HEK293 (cell line): ENCODE results near the gene PDXK.

Source experiments
- HOXC10 ChIP-seq: sonication (generic); formaldehyde crosslinking; IDR thresholded peaks from 2 replicates; pipeline ENCODE4 v1.8.1; 2023; ENCODE audit warnings: mild to moderate bottlenecking, missing genetic modification reagents
- IKZF3 ChIP-seq: fragments of 450-650 bp; IDR thresholded peaks from 2 replicates; pipeline ENCODE4 v1.5.0; 2018; ENCODE audit warnings: missing biosample characterization, mild to moderate bottlenecking, missing genetic modification characterization, moderate library complexity
- KLF1 ChIP-seq: fragments of 450-650 bp; formaldehyde crosslinking; IDR thresholded peaks from 2 replicates; pipeline ENCODE4 v1.5.1; 2016; ENCODE audit warnings: missing biosample characterization, missing genetic modification characterization
- REPIN1 ChIP-seq: fragments of 450-650 bp; formaldehyde crosslinking; IDR thresholded peaks from 2 replicates; pipeline ENCODE4 v1.5.1; 2017; ENCODE audit warnings: missing biosample characterization, missing genetic modification characterization, low read depth
- ZBTB48 ChIP-seq: fragments of 450-650 bp; formaldehyde crosslinking; IDR thresholded peaks from 2 replicates; pipeline ENCODE4 v1.5.1; 2016; ENCODE audit warnings: missing biosample characterization, missing genetic modification characterization
- ZBTB7A ChIP-seq: fragments of 450-650 bp; formaldehyde crosslinking; IDR thresholded peaks from 2 replicates; pipeline ENCODE4 v1.5.1; 2016; ENCODE audit warnings: low read depth, missing biosample characterization, missing genetic modification characterization
- ZBTB8A ChIP-seq: fragments of 450-650 bp; formaldehyde crosslinking; IDR thresholded peaks from 2 replicates; pipeline ENCODE4 v1.5.1; 2016; ENCODE audit warnings: missing biosample characterization, missing genetic modification characterization
- ZEB2 ChIP-seq: fragments of 450-650 bp; formaldehyde crosslinking; IDR thresholded peaks from 2 replicates; pipeline ENCODE4 v1.5.1; 2016; ENCODE audit warnings: missing biosample characterization, missing genetic modification characterization
- ZFHX2 ChIP-seq: fragments of 450-650 bp; formaldehyde crosslinking; conservative IDR thresholded peaks from 2 replicates; pipeline ENCODE4 v1.5.1; 2016; ENCODE audit warnings: missing biosample characterization, missing genetic modification characterization
- ZIC2 ChIP-seq: fragments of 450-650 bp; formaldehyde crosslinking; IDR thresholded peaks from 2 replicates; pipeline ENCODE4 v1.5.1; 2016; ENCODE audit warnings: missing biosample characterization, missing genetic modification characterization
- ZNF174 ChIP-seq: fragments of 450-650 bp; formaldehyde crosslinking; IDR thresholded peaks from 2 replicates; pipeline ENCODE4 v1.5.0; 2017; ENCODE audit warnings: missing biosample characterization, mild to moderate bottlenecking, missing genetic modification characterization
- ZNF2 ChIP-seq: fragments of 450-650 bp; formaldehyde crosslinking; IDR thresholded peaks from 2 replicates; pipeline ENCODE4 v1.5.1; 2016; ENCODE audit warnings: missing biosample characterization, missing genetic modification characterization
- ZNF24 ChIP-seq: fragments of 450-650 bp; formaldehyde crosslinking; IDR thresholded peaks from 2 replicates; pipeline ENCODE4 v1.5.1; 2016; ENCODE audit warnings: missing biosample characterization, missing genetic modification characterization
- ZNF248 ChIP-seq: fragments of 450-650 bp; formaldehyde crosslinking; IDR thresholded peaks from 2 replicates; pipeline ENCODE4 v1.5.1; 2017; ENCODE audit warnings: missing biosample characterization, missing genetic modification characterization
- ZNF561 ChIP-seq: fragments of 450-650 bp; IDR thresholded peaks from 2 replicates; pipeline ENCODE4 v1.5.1; 2018; ENCODE audit warnings: missing biosample characterization, missing genetic modification characterization, borderline replicate concordance
- ZNF629 ChIP-seq: fragments of 450-650 bp; formaldehyde crosslinking; IDR thresholded peaks from 2 replicates; pipeline ENCODE4 v1.5.1; 2017; ENCODE audit warnings: missing biosample characterization, missing genetic modification characterization
- ZNF670 ChIP-seq: fragments of 450-650 bp; formaldehyde crosslinking; IDR thresholded peaks from 2 replicates; pipeline ENCODE4 v1.5.1; 2016; ENCODE audit warnings: missing biosample characterization, missing genetic modification characterization, low read depth
- TF ChIP-seq, protein P1 (sequence below): fragments of 450-650 bp; formaldehyde crosslinking; IDR thresholded peaks from 2 replicates; pipeline ENCODE4 v1.5.1; 2016; ENCODE audit warnings: missing biosample characterization, missing genetic modification characterization
- TF ChIP-seq, protein P2 (sequence below): fragments of 450-650 bp; formaldehyde crosslinking; IDR thresholded peaks from 2 replicates; pipeline ENCODE4 v1.5.1; 2017; ENCODE audit warnings: missing biosample characterization, missing genetic modification characterization
- TF ChIP-seq, protein P3 (sequence below): sonication (generic); formaldehyde crosslinking; IDR thresholded peaks from 2 replicates; pipeline ENCODE4 v1.8.1; 2022; ENCODE audit warnings: mild to moderate bottlenecking, moderate library complexity, missing genetic modification reagents
- TF ChIP-seq, protein P4 (sequence below): fragments of 450-650 bp; formaldehyde crosslinking; IDR thresholded peaks from 2 replicates; pipeline ENCODE4 v1.5.1; 2016; ENCODE audit warnings: missing biosample characterization, missing genetic modification characterization
- TF ChIP-seq, protein P5 (sequence below): fragments of 450-650 bp; formaldehyde crosslinking; conservative IDR thresholded peaks from 2 replicates; pipeline ENCODE4 v1.5.1; 2016; ENCODE audit warnings: low read depth, missing biosample characterization, missing genetic modification characterization
- TF ChIP-seq, protein P6 (sequence below): fragments of 450-650 bp; formaldehyde crosslinking; IDR thresholded peaks from 2 replicates; pipeline ENCODE4 v1.5.1; 2016; ENCODE audit warnings: missing biosample characterization, missing genetic modification characterization, low read depth
- TF ChIP-seq, protein P7 (sequence below): fragments of 450-650 bp; formaldehyde crosslinking; IDR thresholded peaks from 2 replicates; pipeline ENCODE4 v1.5.1; 2016; ENCODE audit warnings: missing biosample characterization, missing genetic modification characterization

PDXK gene

DNA sequence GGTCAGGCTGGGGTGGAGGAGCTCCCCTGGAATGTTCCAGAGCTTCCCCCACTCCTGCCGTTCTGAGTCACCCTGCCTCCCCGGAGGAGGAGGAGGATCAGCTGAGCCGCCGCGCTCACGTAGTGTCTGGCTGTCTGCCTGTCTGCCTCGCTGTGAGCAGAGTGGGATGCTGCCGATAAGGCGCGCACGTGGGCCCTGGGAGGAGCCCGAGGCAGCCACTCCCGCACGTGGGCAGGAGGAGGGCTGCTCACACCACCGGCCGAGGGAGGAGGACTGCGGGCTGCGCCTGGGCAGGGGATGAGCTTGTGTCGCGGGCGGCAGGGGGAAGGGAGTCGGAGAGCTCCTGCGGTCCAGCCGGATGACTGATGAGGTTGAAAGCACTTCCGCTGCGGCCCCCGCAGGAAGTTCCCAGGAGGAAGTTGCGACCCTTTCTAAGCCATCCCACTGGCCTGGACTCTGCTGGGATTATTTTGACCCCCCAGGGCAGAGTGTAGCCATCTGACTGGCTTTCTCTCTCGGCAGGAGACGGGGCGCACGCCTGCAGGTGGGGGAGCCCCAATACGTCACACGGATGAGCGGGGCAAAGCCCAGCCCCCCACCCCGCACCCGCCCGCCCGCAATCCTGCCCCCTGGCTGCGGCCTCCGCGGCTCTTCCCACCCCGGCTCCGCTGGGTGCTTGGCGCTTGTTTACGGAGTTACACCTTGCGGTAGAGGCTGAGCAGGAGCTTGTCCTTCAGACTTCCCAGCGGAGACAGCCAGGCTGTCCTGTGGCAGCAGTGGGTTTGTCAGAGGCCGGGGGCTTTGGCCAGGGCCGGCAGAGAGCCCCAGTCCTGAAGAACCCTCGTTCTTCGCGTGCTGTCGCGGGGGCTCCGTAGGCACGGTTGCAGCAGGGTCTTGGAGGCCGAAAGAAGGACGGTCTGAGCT, 9.8 kb downstream of the PDXK start (continued):
- TF ChIP-seq, protein P1, sequence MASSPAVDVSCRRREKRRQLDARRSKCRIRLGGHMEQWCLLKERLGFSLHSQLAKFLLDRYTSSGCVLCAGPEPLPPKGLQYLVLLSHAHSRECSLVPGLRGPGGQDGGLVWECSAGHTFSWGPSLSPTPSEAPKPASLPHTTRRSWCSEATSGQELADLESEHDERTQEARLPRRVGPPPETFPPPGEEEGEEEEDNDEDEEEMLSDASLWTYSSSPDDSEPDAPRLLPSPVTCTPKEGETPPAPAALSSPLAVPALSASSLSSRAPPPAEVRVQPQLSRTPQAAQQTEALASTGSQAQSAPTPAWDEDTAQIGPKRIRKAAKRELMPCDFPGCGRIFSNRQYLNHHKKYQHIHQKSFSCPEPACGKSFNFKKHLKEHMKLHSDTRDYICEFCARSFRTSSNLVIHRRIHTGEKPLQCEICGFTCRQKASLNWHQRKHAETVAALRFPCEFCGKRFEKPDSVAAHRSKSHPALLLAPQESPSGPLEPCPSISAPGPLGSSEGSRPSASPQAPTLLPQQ (tag by site-specific recombination): peak; percentile 97
- TF ChIP-seq ZNF2 (peak; percentile 98), ZNF24 (peak; percentile 95), ZNF174 (tag by site-specific recombination) (no peak), IKZF3 (peak; percentile 60), ZFHX2 (tag by site-specific recombination) (peak; percentile 100), ZBTB7A (tag by site-specific recombination) (0 out of 2 replicates have a peak, but pooled peaks have one; percentile 30), ZNF629 (tag by site-specific recombination) (peak; percentile 92), ZBTB48 (peak; percentile 77), REPIN1 (tag by site-specific recombination) (peak; percentile 96), HOXC10 (no peak), ZBTB8A (tag by site-specific recombination) (peak; percentile 93), ZNF248 (tag by site-specific recombination) (no peak), ZNF670 (tag by site-specific recombination) (no peak), ZIC2 (tag by site-specific recombination) (peak; percentile 98), ZNF561 (tag by site-specific recombination) (peak; percentile 99), ZEB2 (tag by site-specific recombination) (peak; percentile 95), KLF1 (tag by site-specific recombination) (peak; percentile 94)
- TF ChIP-seq, protein P2, sequence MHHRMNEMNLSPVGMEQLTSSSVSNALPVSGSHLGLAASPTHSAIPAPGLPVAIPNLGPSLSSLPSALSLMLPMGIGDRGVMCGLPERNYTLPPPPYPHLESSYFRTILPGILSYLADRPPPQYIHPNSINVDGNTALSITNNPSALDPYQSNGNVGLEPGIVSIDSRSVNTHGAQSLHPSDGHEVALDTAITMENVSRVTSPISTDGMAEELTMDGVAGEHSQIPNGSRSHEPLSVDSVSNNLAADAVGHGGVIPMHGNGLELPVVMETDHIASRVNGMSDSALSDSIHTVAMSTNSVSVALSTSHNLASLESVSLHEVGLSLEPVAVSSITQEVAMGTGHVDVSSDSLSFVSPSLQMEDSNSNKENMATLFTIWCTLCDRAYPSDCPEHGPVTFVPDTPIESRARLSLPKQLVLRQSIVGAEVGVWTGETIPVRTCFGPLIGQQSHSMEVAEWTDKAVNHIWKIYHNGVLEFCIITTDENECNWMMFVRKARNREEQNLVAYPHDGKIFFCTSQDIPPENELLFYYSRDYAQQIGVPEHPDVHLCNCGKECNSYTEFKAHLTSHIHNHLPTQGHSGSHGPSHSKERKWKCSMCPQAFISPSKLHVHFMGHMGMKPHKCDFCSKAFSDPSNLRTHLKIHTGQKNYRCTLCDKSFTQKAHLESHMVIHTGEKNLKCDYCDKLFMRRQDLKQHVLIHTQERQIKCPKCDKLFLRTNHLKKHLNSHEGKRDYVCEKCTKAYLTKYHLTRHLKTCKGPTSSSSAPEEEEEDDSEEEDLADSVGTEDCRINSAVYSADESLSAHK (tag by site-specific recombination): peak; percentile 47
- TF ChIP-seq, protein P3, sequence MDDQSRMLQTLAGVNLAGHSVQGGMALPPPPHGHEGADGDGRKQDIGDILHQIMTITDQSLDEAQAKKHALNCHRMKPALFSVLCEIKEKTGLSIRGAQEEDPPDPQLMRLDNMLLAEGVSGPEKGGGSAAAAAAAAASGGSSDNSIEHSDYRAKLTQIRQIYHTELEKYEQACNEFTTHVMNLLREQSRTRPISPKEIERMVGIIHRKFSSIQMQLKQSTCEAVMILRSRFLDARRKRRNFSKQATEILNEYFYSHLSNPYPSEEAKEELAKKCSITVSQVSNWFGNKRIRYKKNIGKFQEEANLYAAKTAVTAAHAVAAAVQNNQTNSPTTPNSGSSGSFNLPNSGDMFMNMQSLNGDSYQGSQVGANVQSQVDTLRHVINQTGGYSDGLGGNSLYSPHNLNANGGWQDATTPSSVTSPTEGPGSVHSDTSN (CRISPR knock-in tag): peak; percentile 87; the same call in 1 of the 2 replicates
- TF ChIP-seq, protein P4, sequence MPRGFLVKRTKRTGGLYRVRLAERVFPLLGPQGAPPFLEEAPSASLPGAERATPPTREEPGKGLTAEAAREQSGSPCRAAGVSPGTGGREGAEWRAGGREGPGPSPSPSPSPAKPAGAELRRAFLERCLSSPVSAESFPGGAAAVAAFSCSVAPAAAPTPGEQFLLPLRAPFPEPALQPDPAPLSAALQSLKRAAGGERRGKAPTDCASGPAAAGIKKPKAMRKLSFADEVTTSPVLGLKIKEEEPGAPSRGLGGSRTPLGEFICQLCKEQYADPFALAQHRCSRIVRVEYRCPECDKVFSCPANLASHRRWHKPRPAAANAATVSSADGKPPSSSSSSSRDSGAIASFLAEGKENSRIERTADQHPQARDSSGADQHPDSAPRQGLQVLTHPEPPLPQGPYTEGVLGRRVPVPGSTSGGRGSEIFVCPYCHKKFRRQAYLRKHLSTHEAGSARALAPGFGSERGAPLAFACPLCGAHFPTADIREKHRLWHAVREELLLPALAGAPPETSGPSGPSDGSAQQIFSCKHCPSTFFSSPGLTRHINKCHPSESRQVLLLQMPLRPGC: peak; percentile 91
- TF ChIP-seq, protein P5, sequence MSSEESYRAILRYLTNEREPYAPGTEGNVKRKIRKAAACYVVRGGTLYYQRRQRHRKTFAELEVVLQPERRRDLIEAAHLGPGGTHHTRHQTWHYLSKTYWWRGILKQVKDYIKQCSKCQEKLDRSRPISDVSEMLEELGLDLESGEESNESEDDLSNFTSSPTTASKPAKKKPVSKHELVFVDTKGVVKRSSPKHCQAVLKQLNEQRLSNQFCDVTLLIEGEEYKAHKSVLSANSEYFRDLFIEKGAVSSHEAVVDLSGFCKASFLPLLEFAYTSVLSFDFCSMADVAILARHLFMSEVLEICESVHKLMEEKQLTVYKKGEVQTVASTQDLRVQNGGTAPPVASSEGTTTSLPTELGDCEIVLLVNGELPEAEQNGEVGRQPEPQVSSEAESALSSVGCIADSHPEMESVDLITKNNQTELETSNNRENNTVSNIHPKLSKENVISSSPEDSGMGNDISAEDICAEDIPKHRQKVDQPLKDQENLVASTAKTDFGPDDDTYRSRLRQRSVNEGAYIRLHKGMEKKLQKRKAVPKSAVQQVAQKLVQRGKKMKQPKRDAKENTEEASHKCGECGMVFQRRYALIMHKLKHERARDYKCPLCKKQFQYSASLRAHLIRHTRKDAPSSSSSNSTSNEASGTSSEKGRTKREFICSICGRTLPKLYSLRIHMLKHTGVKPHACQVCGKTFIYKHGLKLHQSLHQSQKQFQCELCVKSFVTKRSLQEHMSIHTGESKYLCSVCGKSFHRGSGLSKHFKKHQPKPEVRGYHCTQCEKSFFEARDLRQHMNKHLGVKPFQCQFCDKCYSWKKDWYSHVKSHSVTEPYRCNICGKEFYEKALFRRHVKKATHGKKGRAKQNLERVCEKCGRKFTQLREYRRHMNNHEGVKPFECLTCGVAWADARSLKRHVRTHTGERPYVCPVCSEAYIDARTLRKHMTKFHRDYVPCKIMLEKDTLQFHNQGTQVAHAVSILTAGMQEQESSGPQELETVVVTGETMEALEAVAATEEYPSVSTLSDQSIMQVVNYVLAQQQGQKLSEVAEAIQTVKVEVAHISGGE: peak; percentile 99
- TF ChIP-seq, protein P6, sequence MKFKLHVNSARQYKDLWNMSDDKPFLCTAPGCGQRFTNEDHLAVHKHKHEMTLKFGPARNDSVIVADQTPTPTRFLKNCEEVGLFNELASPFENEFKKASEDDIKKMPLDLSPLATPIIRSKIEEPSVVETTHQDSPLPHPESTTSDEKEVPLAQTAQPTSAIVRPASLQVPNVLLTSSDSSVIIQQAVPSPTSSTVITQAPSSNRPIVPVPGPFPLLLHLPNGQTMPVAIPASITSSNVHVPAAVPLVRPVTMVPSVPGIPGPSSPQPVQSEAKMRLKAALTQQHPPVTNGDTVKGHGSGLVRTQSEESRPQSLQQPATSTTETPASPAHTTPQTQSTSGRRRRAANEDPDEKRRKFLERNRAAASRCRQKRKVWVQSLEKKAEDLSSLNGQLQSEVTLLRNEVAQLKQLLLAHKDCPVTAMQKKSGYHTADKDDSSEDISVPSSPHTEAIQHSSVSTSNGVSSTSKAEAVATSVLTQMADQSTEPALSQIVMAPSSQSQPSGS (tag by site-specific recombination): no peak
- TF ChIP-seq, protein P7, sequence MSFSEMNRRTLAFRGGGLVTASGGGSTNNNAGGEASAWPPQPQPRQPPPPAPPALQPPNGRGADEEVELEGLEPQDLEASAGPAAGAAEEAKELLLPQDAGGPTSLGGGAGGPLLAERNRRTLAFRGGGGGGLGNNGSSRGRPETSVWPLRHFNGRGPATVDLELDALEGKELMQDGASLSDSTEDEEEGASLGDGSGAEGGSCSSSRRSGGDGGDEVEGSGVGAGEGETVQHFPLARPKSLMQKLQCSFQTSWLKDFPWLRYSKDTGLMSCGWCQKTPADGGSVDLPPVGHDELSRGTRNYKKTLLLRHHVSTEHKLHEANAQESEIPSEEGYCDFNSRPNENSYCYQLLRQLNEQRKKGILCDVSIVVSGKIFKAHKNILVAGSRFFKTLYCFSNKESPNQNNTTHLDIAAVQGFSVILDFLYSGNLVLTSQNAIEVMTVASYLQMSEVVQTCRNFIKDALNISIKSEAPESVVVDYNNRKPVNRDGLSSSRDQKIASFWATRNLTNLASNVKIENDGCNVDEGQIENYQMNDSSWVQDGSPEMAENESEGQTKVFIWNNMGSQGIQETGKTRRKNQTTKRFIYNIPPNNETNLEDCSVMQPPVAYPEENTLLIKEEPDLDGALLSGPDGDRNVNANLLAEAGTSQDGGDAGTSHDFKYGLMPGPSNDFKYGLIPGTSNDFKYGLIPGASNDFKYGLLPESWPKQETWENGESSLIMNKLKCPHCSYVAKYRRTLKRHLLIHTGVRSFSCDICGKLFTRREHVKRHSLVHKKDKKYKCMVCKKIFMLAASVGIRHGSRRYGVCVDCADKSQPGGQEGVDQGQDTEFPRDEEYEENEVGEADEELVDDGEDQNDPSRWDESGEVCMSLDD (tag by site-specific recombination): peak; percentile 83
